ENCODE results near the gene FHIT.

The FHIT gene

DNA sequence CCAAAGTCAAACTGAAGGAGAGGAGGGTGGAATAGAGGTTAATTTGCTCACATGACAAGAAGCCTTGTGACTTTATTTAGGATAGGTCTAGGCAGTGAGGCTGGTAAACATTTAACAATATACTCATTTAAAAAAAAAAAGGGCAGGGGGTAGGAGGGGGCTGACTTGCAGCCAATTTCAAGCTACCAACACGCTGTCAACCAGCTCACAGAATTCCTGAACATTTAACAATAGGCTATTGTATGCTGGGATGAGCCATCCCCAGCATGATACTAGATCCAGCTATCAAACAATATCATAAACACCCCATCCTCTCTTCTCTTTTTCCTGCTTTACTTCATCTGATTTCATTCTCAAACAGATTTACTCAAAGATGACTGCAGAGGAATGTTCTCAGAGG lies 1105.1 kb downstream of the FHIT start:
- no peak overlapping the region for H3K4me3 ChIP-seq (ENCODE audit: low read depth, low read length)
- no peak overlapping the region for H3K9ac ChIP-seq (ENCODE audit: low read length)
- peaks cover 9% of the 10 kb centered on the region for H3K4me1 ChIP-seq (ENCODE audit: control insufficient read depth, insufficient read depth, low read length)
- H3K9me3 ChIP-seq (ENCODE audit: control insufficient read depth, insufficient read depth, low read depth, low read length) = no peaks in the 10 kb centered on the region
- no peaks in the 10 kb centered on the region for H3K36me3 ChIP-seq (ENCODE audit: control insufficient read depth, insufficient read depth, low read length)
- no peaks in the 10 kb centered on the region for H3K27me3 ChIP-seq (ENCODE audit: control insufficient read depth, insufficient read depth, low read length)
- no peak overlapping the region for H3K27ac ChIP-seq (ENCODE audit: low read depth, low read length)

GRCh38 chr3:60144071-60144470 lies 1107.2 kb downstream of the FHIT start:
- Histone ChIP-seq H3K27me3 (ENCODE audit: control insufficient read depth, insufficient read depth, low read length) (no peaks in the 10 kb centered on the region), H3K9me3 (ENCODE audit: control insufficient read depth, insufficient read depth, low read depth, low read length) (no peaks in the 10 kb centered on the region), H3K36me3 (ENCODE audit: control insufficient read depth, insufficient read depth, low read length) (no peaks in the 10 kb centered on the region), H3K4me1 (ENCODE audit: control insufficient read depth, insufficient read depth, low read length) (peaks cover 9% of the 10 kb centered on the region), H3K4me3 (ENCODE audit: low read depth, low read length) (no peak overlapping the region), H3K27ac (ENCODE audit: low read depth, low read length) (no peak overlapping the region), H3K9ac (ENCODE audit: low read length) (no peak overlapping the region)

DNA sequence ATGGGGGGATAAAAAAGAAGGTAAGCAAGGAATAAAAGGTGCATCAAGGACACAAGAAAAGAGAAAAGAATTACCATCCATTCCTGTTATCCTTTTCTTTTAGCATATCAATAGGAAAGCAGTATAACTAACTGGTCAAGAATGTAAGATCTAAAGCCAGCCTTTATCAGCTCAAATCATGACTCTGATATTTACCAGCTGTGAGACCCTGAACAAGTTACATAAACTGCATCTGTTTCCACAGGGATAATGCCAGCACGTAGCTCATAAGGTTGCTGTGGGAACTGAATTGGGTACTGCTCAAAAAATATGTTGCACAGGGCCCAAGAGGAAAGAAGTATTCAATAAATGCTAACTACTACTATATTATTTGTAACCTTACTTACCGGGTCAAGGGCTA lies 1109.2 kb downstream of the FHIT start:
- Histone ChIP-seq H3K9me3 (ENCODE audit: control insufficient read depth, insufficient read depth, low read depth, low read length) (no peaks in the 10 kb centered on the region), H3K4me3 (ENCODE audit: low read depth, low read length) (no peak overlapping the region), H3K9ac (ENCODE audit: low read length) (no peak overlapping the region), H3K4me1 (ENCODE audit: control insufficient read depth, insufficient read depth, low read length) (peaks cover 9% of the 10 kb centered on the region), H3K36me3 (ENCODE audit: control insufficient read depth, insufficient read depth, low read length) (no peaks in the 10 kb centered on the region), H3K27me3 (ENCODE audit: control insufficient read depth, insufficient read depth, low read length) (no peaks in the 10 kb centered on the region), H3K27ac (ENCODE audit: low read depth, low read length) (no peak overlapping the region)

- no peaks in the 10 kb centered on the region for H3K9me3 ChIP-seq (ENCODE audit: control insufficient read depth, insufficient read depth, low read depth, low read length)
- no peak overlapping the region for H3K27ac ChIP-seq (ENCODE audit: low read depth, low read length)
- peaks cover 9% of the 10 kb centered on the region for H3K4me1 ChIP-seq (ENCODE audit: control insufficient read depth, insufficient read depth, low read length)
- no peaks in the 10 kb centered on the region for H3K27me3 ChIP-seq (ENCODE audit: control insufficient read depth, insufficient read depth, low read length)
- no peak overlapping the region for H3K9ac ChIP-seq (ENCODE audit: low read length)
- H3K36me3 ChIP-seq (ENCODE audit: control insufficient read depth, insufficient read depth, low read length) = no peaks in the 10 kb centered on the region
- H3K4me3 ChIP-seq (ENCODE audit: low read depth, low read length) = no peak overlapping the region
Observed at GRCh38 chr3:60140160-60140559, 1111.1 kb downstream of the FHIT start.

DNA sequence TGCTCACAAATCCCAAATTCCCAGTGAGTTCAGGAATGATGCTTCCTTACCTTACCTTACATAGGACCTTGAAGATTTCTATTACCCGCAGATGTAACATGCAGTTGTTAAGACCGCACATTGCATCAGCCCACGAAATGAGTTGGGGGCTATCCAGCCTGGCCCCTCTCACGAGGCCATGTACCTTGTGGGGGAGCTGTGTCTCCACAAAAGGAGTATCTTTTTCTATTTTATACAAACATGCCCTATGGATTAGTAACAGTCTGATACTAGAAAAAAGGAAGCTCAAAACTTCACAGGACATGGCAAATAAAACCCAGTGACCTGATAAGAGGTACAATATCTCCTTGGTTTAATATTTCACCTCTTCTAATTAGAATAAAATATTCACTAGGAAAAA lies 1114.7 kb downstream of the FHIT start:
- Histone ChIP-seq H3K27me3 (ENCODE audit: control insufficient read depth, insufficient read depth, low read length) (no peaks in the 10 kb centered on the region), H3K27ac (ENCODE audit: low read depth, low read length) (no peak overlapping the region), H3K36me3 (ENCODE audit: control insufficient read depth, insufficient read depth, low read length) (no peaks in the 10 kb centered on the region), H3K4me3 (ENCODE audit: low read depth, low read length) (no peak overlapping the region), H3K4me1 (ENCODE audit: control insufficient read depth, insufficient read depth, low read length) (peaks cover 2% of the 10 kb centered on the region), H3K9me3 (ENCODE audit: control insufficient read depth, insufficient read depth, low read depth, low read length) (no peaks in the 10 kb centered on the region), H3K9ac (ENCODE audit: low read length) (no peak overlapping the region)

GRCh38 chr3:60135474-60135873 lies 1115.8 kb downstream of the FHIT start:
- Histone ChIP-seq H3K9me3 (ENCODE audit: control insufficient read depth, insufficient read depth, low read depth, low read length) (no peaks in the 10 kb centered on the region), H3K27ac (ENCODE audit: low read depth, low read length) (no peak overlapping the region), H3K9ac (ENCODE audit: low read length) (no peak overlapping the region), H3K36me3 (ENCODE audit: control insufficient read depth, insufficient read depth, low read length) (no peaks in the 10 kb centered on the region), H3K27me3 (ENCODE audit: control insufficient read depth, insufficient read depth, low read length) (no peaks in the 10 kb centered on the region), H3K4me3 (ENCODE audit: low read depth, low read length) (no peak overlapping the region), H3K4me1 (ENCODE audit: control insufficient read depth, insufficient read depth, low read length) (no peaks in the 10 kb centered on the region)

DNA sequence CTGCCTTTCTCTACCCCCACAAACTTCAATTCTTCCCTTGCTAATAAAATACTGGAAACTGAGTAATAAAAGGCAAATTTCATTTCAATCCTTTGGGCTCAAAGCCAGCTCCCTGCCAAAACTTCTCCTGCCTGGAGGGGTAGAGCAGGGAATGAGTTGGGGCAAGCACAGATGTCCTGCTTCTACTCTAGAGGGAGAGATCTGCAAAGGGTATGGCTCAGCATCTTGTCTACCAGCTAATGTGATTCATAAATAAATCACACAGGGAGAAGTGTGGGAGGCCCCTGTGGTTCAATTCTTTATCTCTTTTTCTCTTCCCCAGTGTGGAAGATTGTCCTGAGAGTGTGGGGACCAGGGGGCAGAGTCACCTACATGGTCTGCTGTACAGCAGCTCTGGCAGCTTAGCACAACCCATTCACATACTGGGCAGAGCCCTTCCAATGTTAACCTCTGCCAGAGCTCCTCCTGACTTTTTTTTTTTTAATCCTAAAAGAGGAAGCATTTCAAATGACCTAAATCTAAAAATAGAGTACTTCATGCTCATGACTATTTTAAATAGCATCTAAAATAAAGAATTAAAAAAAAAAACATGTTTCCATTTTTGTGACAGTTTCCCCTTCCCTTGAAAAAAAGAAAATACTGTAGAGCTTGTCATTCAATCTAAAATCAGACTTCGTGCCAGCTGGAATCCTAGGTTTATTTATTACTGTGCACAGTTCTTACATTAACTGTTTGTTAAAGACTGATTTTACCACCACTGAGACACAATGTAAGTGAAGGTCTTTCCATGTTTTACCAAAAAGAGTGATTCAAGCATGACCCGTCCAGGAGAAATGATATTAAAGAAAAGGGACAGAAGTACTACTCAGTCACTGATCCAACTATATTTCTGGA lies 1117.7 kb downstream of the FHIT start:
- Histone ChIP-seq H3K9ac (ENCODE audit: low read length) (no peak overlapping the region), H3K9me3 (ENCODE audit: control insufficient read depth, insufficient read depth, low read depth, low read length) (no peaks in the 10 kb centered on the region), H3K27ac (ENCODE audit: low read depth, low read length) (no peak overlapping the region), H3K4me1 (ENCODE audit: control insufficient read depth, insufficient read depth, low read length) (no peaks in the 10 kb centered on the region), H3K4me3 (ENCODE audit: low read depth, low read length) (no peak overlapping the region), H3K36me3 (ENCODE audit: control insufficient read depth, insufficient read depth, low read length) (no peaks in the 10 kb centered on the region), H3K27me3 (ENCODE audit: control insufficient read depth, insufficient read depth, low read length) (no peaks in the 10 kb centered on the region)

GRCh38 chr3:60131618-60132017 lies 1119.6 kb downstream of the FHIT start:
- H3K4me3 ChIP-seq (ENCODE audit: low read depth, low read length) = no peak overlapping the region
- no peaks in the 10 kb centered on the region for H3K27me3 ChIP-seq (ENCODE audit: control insufficient read depth, insufficient read depth, low read length)
- H3K9me3 ChIP-seq (ENCODE audit: control insufficient read depth, insufficient read depth, low read depth, low read length) = no peaks in the 10 kb centered on the region
- H3K4me1 ChIP-seq (ENCODE audit: control insufficient read depth, insufficient read depth, low read length) = no peaks in the 10 kb centered on the region
- H3K36me3 ChIP-seq (ENCODE audit: control insufficient read depth, insufficient read depth, low read length) = no peaks in the 10 kb centered on the region
- H3K9ac ChIP-seq (ENCODE audit: low read length) = no peak overlapping the region
- H3K27ac ChIP-seq (ENCODE audit: low read depth, low read length) = no peak overlapping the region

- H3K27ac ChIP-seq (ENCODE audit: low read depth, low read length) = no peak overlapping the region
- H3K4me1 ChIP-seq (ENCODE audit: control insufficient read depth, insufficient read depth, low read length) = no peaks in the 10 kb centered on the region
- H3K27me3 ChIP-seq (ENCODE audit: control insufficient read depth, insufficient read depth, low read length) = no peaks in the 10 kb centered on the region
- H3K9me3 ChIP-seq (ENCODE audit: control insufficient read depth, insufficient read depth, low read depth, low read length) = no peaks in the 10 kb centered on the region
- H3K9ac ChIP-seq (ENCODE audit: low read length) = no peak overlapping the region
- no peak overlapping the region for H3K4me3 ChIP-seq (ENCODE audit: low read depth, low read length)
- no peaks in the 10 kb centered on the region for H3K36me3 ChIP-seq (ENCODE audit: control insufficient read depth, insufficient read depth, low read length)
Observed at GRCh38 chr3:60126511-60127304, 1124.5 kb downstream of the FHIT start.

DNA sequence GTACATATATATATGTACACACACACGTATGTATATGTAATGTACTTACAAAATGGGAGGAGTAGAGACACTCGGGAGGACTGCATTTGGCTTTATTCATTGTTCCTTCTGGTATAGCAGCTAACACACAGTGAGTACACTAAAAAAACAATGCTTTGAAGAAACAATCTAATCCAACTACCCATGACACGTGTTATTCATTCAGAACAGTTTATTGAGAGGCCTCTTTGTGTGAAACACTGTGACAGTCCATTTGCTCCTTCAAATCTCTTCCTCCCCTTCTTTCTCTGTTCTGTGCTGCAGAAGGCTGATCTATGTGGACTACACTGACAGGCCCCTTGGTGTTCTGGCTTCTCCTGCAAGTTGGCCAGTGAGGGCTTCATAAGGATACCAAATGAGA lies 1125.6 kb downstream of the FHIT start:
- Histone ChIP-seq H3K4me1 (ENCODE audit: control insufficient read depth, insufficient read depth, low read length) (no peaks in the 10 kb centered on the region), H3K9ac (ENCODE audit: low read length) (no peak overlapping the region), H3K27ac (ENCODE audit: low read depth, low read length) (no peak overlapping the region), H3K36me3 (ENCODE audit: control insufficient read depth, insufficient read depth, low read length) (no peaks in the 10 kb centered on the region), H3K4me3 (ENCODE audit: low read depth, low read length) (no peak overlapping the region), H3K27me3 (ENCODE audit: control insufficient read depth, insufficient read depth, low read length) (no peaks in the 10 kb centered on the region), H3K9me3 (ENCODE audit: control insufficient read depth, insufficient read depth, low read depth, low read length) (no peaks in the 10 kb centered on the region)

DNA sequence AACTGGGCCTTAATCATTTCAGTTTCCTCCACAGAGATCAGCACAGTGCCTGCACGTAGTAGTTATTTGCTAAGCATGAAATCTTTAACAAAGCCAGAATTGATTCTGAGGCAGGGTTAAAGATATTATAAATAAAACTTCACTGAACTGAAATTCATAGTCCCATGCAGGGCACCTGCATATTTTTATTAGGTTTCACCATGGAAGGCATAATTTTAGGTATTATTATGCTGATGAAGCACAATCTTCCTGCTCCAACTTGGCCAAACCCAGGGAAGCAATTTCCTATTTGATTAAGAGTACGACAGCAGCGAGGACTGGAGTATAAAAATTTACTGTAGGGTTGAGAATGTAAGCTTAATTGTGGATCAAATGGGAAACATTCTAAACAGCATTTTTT lies 1131.0 kb downstream of the FHIT start:
- Histone ChIP-seq H3K4me3 (ENCODE audit: low read depth, low read length) (no peak overlapping the region), H3K27me3 (ENCODE audit: control insufficient read depth, insufficient read depth, low read length) (no peaks in the 10 kb centered on the region), H3K9me3 (ENCODE audit: control insufficient read depth, insufficient read depth, low read depth, low read length) (no peaks in the 10 kb centered on the region), H3K36me3 (ENCODE audit: control insufficient read depth, insufficient read depth, low read length) (no peaks in the 10 kb centered on the region), H3K27ac (ENCODE audit: low read depth, low read length) (no peak overlapping the region), H3K9ac (ENCODE audit: low read length) (no peak overlapping the region), H3K4me1 (ENCODE audit: control insufficient read depth, insufficient read depth, low read length) (peaks cover 6% of the 10 kb centered on the region; the same call in 1 of the 2 replicates)
